Activated CD4-positive, alpha-beta memory T cell treated with anti-CD3 and anti-CD28 coated beads for 36 hours (primary cell): ENCODE measurements around the gene DGKZ. TPM values are rescaled to one million over a fixed set of nuclear protein-coding genes. Genes with fewer than 3 reads are reported as not detected.

Experiments
- CTCF ChIA-PET: fragments of 350-600 bp; sonication (Branson Sonifier 250); formaldehyde crosslinking; loops from one replicate; lab custom pipeline; 2021; ENCODE audit warnings: antibody characterized with exemption, inconsistent platforms; lab: Charles Lee
- POLR2A ChIA-PET: fragments of 350-600 bp; sonication (Branson Sonifier 250); formaldehyde crosslinking; loops from one replicate; lab custom pipeline; 2021; ENCODE audit warnings: antibody characterized with exemption; lab: Charles Lee
- DNase-seq: peaks from one replicate; pipeline ENCODE4 v3.0.0-alpha.2; 2020
- H3K27ac Mint-ChIP-seq: one replicate; pipeline ENCODE4 v1.8.0; 2021; ENCODE audit warnings: mixed read lengths
- H3K27me3 Mint-ChIP-seq: one replicate; pipeline ENCODE4 v1.8.0; 2021; ENCODE audit warnings: mixed read lengths
- H3K36me3 Mint-ChIP-seq: one replicate; pipeline ENCODE4 v1.8.0; 2021; ENCODE audit warnings: mixed read lengths
- H3K4me1 Mint-ChIP-seq: one replicate; pipeline ENCODE4 v1.8.0; 2021; ENCODE audit warnings: low read depth, mixed read lengths
- H3K4me3 Mint-ChIP-seq: one replicate; pipeline ENCODE4 v1.8.0; 2021; ENCODE audit warnings: mild to moderate bottlenecking, mixed read lengths
- H3K9me3 Mint-ChIP-seq: one replicate; pipeline ENCODE4 v1.8.0; 2021; ENCODE audit warnings: mixed read lengths
- intact Hi-C: fragments of 100-400 bp; cut with micrococcal nuclease; formaldehyde crosslinking; loops from one replicate; pipeline ENCODE4 v1.15.1; 2023
- total RNA-seq, 2 experiments: library from RNA; stranded (reverse); gene quantifications; one replicate each; pipeline ENCODE4 v1.2.3, GENCODE V29; 2021

The DGKZ gene
- total RNA-seq, 2 experiments from 2014 or later: 85.3 to 88.7 TPM

GRCh38 chr11:46307785-46308341 lies 39.4 kb upstream of the DGKZ start:
- ChIA-PET POLR2A (no interaction called here), CTCF (interaction anchor here (0.6 to 19.1 kb wide), 27 partner anchors 8 to 454 kb away, joined by 3 to 479 read pairs (median 4); partner anchors contain the start of genes CREB3L1 and DGKZ)
- Mint-ChIP-seq H3K36me3 (no peaks in the 10 kb centered on the region), H3K27ac (no peak overlapping the region), H3K4me3 (no peak overlapping the region), H3K27me3 (no peaks in the 10 kb centered on the region), H3K9me3 (no peaks in the 10 kb centered on the region), H3K4me1 (peaks cover 5% of the 10 kb centered on the region)
- DNase-seq: no peak
- intact Hi-C loops: loop anchor here (1.0 to 5.0 kb wide), 2 partner anchors 69 to 181 kb away; no protein-coding TSS in a partner anchor

- Mint-ChIP-seq H3K27ac (no peak overlapping the region), H3K27me3 (no peaks in the 10 kb centered on the region), H3K4me1 (peaks cover 5% of the 10 kb centered on the region), H3K9me3 (no peaks in the 10 kb centered on the region), H3K4me3 (no peak overlapping the region), H3K36me3 (no peaks in the 10 kb centered on the region)
- intact Hi-C loops: loop anchor here (1.0 to 5.0 kb wide), 2 partner anchors 70 to 182 kb away; no protein-coding TSS in a partner anchor
- POLR2A ChIA-PET: interaction anchor here (1.1 to 1.7 kb wide), 2 partner anchors 66 to 71 kb away, joined by 3 to 5 read pairs; no protein-coding TSS in a partner anchor
- DNase-seq: peak; percentile 82
- CTCF ChIA-PET: interaction anchor here (0.7 to 19.1 kb wide), 33 partner anchors 9 to 428 kb away, joined by 3 to 479 read pairs (median 4); partner anchors contain the start of genes CREB3L1 and DGKZ
These were observed 38.4 kb upstream of the DGKZ start for GRCh38 chr11:46308631-46309419.

- H3K9me3 Mint-ChIP-seq: no peaks in the 10 kb centered on the region
- no peak for DNase-seq
- ChIA-PET CTCF (interaction anchor here (1.0 to 19.1 kb wide), 21 partner anchors 8 to 344 kb away, joined by 3 to 479 read pairs (median 6); partner anchors contain the start of genes CREB3L1 and DGKZ), POLR2A (interaction anchor here (1.1 to 1.7 kb wide), 2 partner anchors 67 to 72 kb away, joined by 3 to 5 read pairs; no protein-coding TSS in a partner anchor)
- peaks cover 5% of the 10 kb centered on the region for H3K4me1 Mint-ChIP-seq
- no peaks in the 10 kb centered on the region for H3K27me3 Mint-ChIP-seq
- intact Hi-C loops: loop anchor here (5.0 kb wide), 1 partner anchor 183 kb away; no protein-coding TSS in a partner anchor
- H3K4me3 Mint-ChIP-seq: no peak overlapping the region
- H3K36me3 Mint-ChIP-seq: no peaks in the 10 kb centered on the region
- H3K27ac Mint-ChIP-seq: no peak overlapping the region
These were observed 37.4 kb upstream of the DGKZ start for GRCh38 chr11:46309814-46310259.

GRCh38 chr11:46315033-46315738 lies 32.1 kb upstream of the DGKZ start:
- Mint-ChIP-seq H3K27ac (peak overlapping the region; percentile 10), H3K9me3 (no peaks in the 10 kb centered on the region), H3K4me3 (no peak overlapping the region), H3K4me1 (peaks cover 19% of the 10 kb centered on the region), H3K36me3 (no peaks in the 10 kb centered on the region), H3K27me3 (no peaks in the 10 kb centered on the region)
- intact Hi-C loops: loop anchor here (2.0 kb wide), 1 partner anchor 350 kb away; no protein-coding TSS in a partner anchor
- peak; percentile 83 for DNase-seq
- ChIA-PET CTCF (interaction anchor here (0.5 to 19.1 kb wide), 18 partner anchors 8 to 369 kb away, joined by 3 to 479 read pairs (median 4); no protein-coding TSS in a partner anchor), POLR2A (no interaction called here)

- POLR2A ChIA-PET: no interaction called here
- Mint-ChIP-seq H3K36me3 (no peaks in the 10 kb centered on the region), H3K27ac (no peak overlapping the region), H3K9me3 (no peaks in the 10 kb centered on the region), H3K27me3 (no peaks in the 10 kb centered on the region), H3K4me3 (no peak overlapping the region), H3K4me1 (peaks cover 19% of the 10 kb centered on the region)
- no peak for DNase-seq
- intact Hi-C loops: loop anchor here (2.0 kb wide), 1 partner anchor 351 kb away; no protein-coding TSS in a partner anchor
- CTCF ChIA-PET: interaction anchor here (0.5 to 19.1 kb wide), 16 partner anchors 9 to 443 kb away, joined by 3 to 479 read pairs (median 3); no protein-coding TSS in a partner anchor
These were observed 31.3 kb upstream of the DGKZ start for GRCh38 chr11:46315783-46316563.

- Mint-ChIP-seq H3K4me3 (no peak overlapping the region), H3K36me3 (no peaks in the 10 kb centered on the region), H3K27me3 (no peaks in the 10 kb centered on the region), H3K9me3 (no peaks in the 10 kb centered on the region), H3K27ac (peak overlapping the region; percentile 46), H3K4me1 (peaks cover 19% of the 10 kb centered on the region)
- ChIA-PET CTCF (interaction anchor here (1.1 to 19.1 kb wide), 7 partner anchors 10 to 76 kb away, joined by 3 to 479 read pairs (median 8); no protein-coding TSS in a partner anchor), POLR2A (interaction anchor here (1.0 to 1.6 kb wide), 3 partner anchors 12 to 24 kb away, joined by 3 to 5 read pairs (median 3); no protein-coding TSS in a partner anchor)
- DNase-seq: no peak
- intact Hi-C loops: no loop called here
These were observed 28.2 kb upstream of the DGKZ start for GRCh38 chr11:46319074-46319453.

GRCh38 chr11:46321757-46322156 lies 25.5 kb upstream of the DGKZ start:
- H3K27ac Mint-ChIP-seq: no peak overlapping the region
- peaks cover 16% of the 10 kb centered on the region for H3K4me1 Mint-ChIP-seq
- ChIA-PET POLR2A (no interaction called here), CTCF (interaction anchor here (1.1 to 19.1 kb wide), 3 partner anchors 30 to 315 kb away, joined by 3 to 479 read pairs (median 4); no protein-coding TSS in a partner anchor)
- DNase-seq: no peak
- H3K36me3 Mint-ChIP-seq: no peaks in the 10 kb centered on the region
- H3K4me3 Mint-ChIP-seq: no peak overlapping the region
- intact Hi-C loops: no loop called here
- no peaks in the 10 kb centered on the region for H3K9me3 Mint-ChIP-seq
- no peaks in the 10 kb centered on the region for H3K27me3 Mint-ChIP-seq

GRCh38 chr11:46322759-46323158 lies 24.5 kb upstream of the DGKZ start:
- intact Hi-C loops: no loop called here
- Mint-ChIP-seq H3K4me3 (no peak overlapping the region), H3K27ac (no peak overlapping the region), H3K36me3 (no peaks in the 10 kb centered on the region), H3K27me3 (no peaks in the 10 kb centered on the region), H3K4me1 (peaks cover 19% of the 10 kb centered on the region), H3K9me3 (no peaks in the 10 kb centered on the region)
- ChIA-PET CTCF (interaction anchor here (1.7 to 19.1 kb wide), 2 partner anchors 9 to 80 kb away, joined by 6 to 479 read pairs; no protein-coding TSS in a partner anchor), POLR2A (no interaction called here)
- peak; percentile 53 for DNase-seq

- Mint-ChIP-seq H3K27me3 (no peaks in the 10 kb centered on the region), H3K9me3 (no peaks in the 10 kb centered on the region), H3K36me3 (no peaks in the 10 kb centered on the region), H3K4me1 (peaks cover 26% of the 10 kb centered on the region), H3K27ac (no peak overlapping the region), H3K4me3 (no peak overlapping the region)
- intact Hi-C loops: no loop called here
- ChIA-PET CTCF (no interaction called here), POLR2A (no interaction called here)
- DNase-seq: no peak
These were observed 20.3 kb upstream of the DGKZ start for GRCh38 chr11:46326813-46327416.

- no peak for DNase-seq
- no peaks in the 10 kb centered on the region for H3K36me3 Mint-ChIP-seq
- ChIA-PET POLR2A (no interaction called here), CTCF (interaction anchor here (0.7 to 5.9 kb wide), 3 partner anchors 10 to 88 kb away, joined by 3 to 36 read pairs (median 7); no protein-coding TSS in a partner anchor)
- H3K9me3 Mint-ChIP-seq: no peaks in the 10 kb centered on the region
- H3K27ac Mint-ChIP-seq: no peak overlapping the region
- intact Hi-C loops: no loop called here
- peaks cover 32% of the 10 kb centered on the region for H3K4me1 Mint-ChIP-seq
- H3K27me3 Mint-ChIP-seq: no peaks in the 10 kb centered on the region
- no peak overlapping the region for H3K4me3 Mint-ChIP-seq
These were observed 19.4 kb upstream of the DGKZ start for GRCh38 chr11:46327829-46328228.
